K562 (cell line): Measurements from ENCODE around the gene ITPKA.

Source experiments
- ARNT ChIP-seq, 2 experiments: fragments of 450-650 bp; IDR thresholded peaks; 2 replicates each; pipeline ENCODE4 v1.6.1; 2016; ENCODE audit warnings: mild to moderate bottlenecking in 1 of 2
- HDAC6 ChIP-seq: IDR thresholded peaks from 2 replicates; pipeline ENCODE4 v1.6.1; 2012; ENCODE audit warnings: low read depth, mild to moderate bottlenecking, control low read depth, inconsistent platforms, low read length, moderate library complexity
- IRF9 ChIP-seq: fragments of 450-650 bp; IDR thresholded peaks from 2 replicates; pipeline ENCODE4 v1.6.1; 2016; ENCODE audit warnings: missing biosample characterization, missing genetic modification characterization
- KLF16 ChIP-seq: IDR thresholded peaks from 2 replicates; pipeline ENCODE4 v1.6.1; 2016; ENCODE audit warnings: antibody characterized with exemption
- NFYB ChIP-seq: IDR thresholded peaks from 2 replicates; pipeline ENCODE4 v1.6.1; 2011; ENCODE audit warnings: mild to moderate bottlenecking, moderate library complexity; ENCODE audit not compliant: insufficient read length; ENCODE audit errors: extremely low read depth
- NR2C2 ChIP-seq, 2 experiments: fragments of 200-800 bp in 1 of 2; sonication (Bioruptor generic) in 1 of 2; sonication (generic) in 1 of 2; formaldehyde crosslinking in 1 of 2; IDR thresholded peaks; 2 replicates each; pipeline versions ENCODE4 v1.6.1 to v1.8.0; 2016 to 2022; ENCODE audit warnings: mild to moderate bottlenecking in 1 of 2, missing compliant biosample characterization in 1 of 2, missing genetic modification characterization in 1 of 2, missing genetic modification reagents in 1 of 2
- STAT6 ChIP-seq: sonication (generic); formaldehyde crosslinking; IDR thresholded peaks from 2 replicates; pipeline ENCODE4 v1.8.1; 2023; ENCODE audit warnings: mild to moderate bottlenecking, missing genetic modification reagents
- U2AF2 ChIP-seq: fragments of 200-400 bp; formaldehyde crosslinking; optimal IDR thresholded peaks from 2 replicates; pipeline ENCODE3; 2017; ENCODE audit warnings: low read depth, mild to moderate bottlenecking, low read length
- ZFP1 ChIP-seq: fragments of 450-650 bp; formaldehyde crosslinking; IDR thresholded peaks from 2 replicates; pipeline ENCODE4 v1.4.0; 2020; ENCODE audit warnings: mild to moderate bottlenecking, mixed read lengths

- TF ChIP-seq STAT6 (CRISPR knock-in tag) (no peak), IRF9 (tag) (no peak), HDAC6 (no peak), NFYB (no peak), NR2C2 (CRISPR knock-in tag; IDR thresholded peaks at IDR 0.05) (peak; percentile 22; the same call in 1 of the 2 replicates), NR2C2 (tag; IDR thresholded peaks at IDR 0.05) (peak; percentile 76; the same call in 1 of the 2 replicates), KLF16 (no peak), U2AF2 (no peak), ZFP1 (no peak), ARNT (IDR thresholded peaks at IDR 0.05) (no peak)
These were observed 682 bp downstream of the ITPKA start for GRCh38 chr15:41494190-41494921.
